CD4-positive, CD25-positive, alpha-beta regulatory T cell (primary cell): ENCODE data around the gene CDRT15L2. TPM values are rescaled to one million over a fixed set of nuclear protein-coding genes. Genes with fewer than 3 reads are reported as not detected.
A peak's percentile ranks its signal among the peaks of the same experiment; 100 is the strongest.
"Not testable (repeated sequence)": the region's sequence is repeated elsewhere in the genome, so short reads cannot be mapped to it uniquely, and the experiment has no call there.

Experiments
- ATAC-seq, 2 donors: fragments of 150-1000 bp; cut with Tn5 transposase; one replicate each; pipeline ENCODE4 v1.10.0; 2021; ENCODE audit warnings: low read depth in 2 of 2, moderate number of reproducible peaks in 2 of 2, moderate library complexity in 1 of 2
- DNase-seq, 3 donors: peaks; one replicate each; pipeline versions ENCODE4 v3.0.0 to v3.0.0-alpha.2; 2012 to 2022; ENCODE audit warnings: mixed read lengths in 1 of 3
- H3K27ac ChIP-seq: one replicate; pipeline ENCODE4 v1.7.0; 2013; ENCODE audit warnings: mild to moderate bottlenecking, low read length; ENCODE audit not compliant: insufficient read depth, poor library complexity, severe bottlenecking
- H3K27me3 ChIP-seq: one replicate; pipeline ENCODE4 v1.7.0; 2013; ENCODE audit warnings: low read length; ENCODE audit not compliant: control insufficient read depth, insufficient read depth
- H3K36me3 ChIP-seq: one replicate; pipeline ENCODE4 v1.7.0; 2013; ENCODE audit warnings: mild to moderate bottlenecking, low read length, moderate library complexity; ENCODE audit not compliant: control insufficient read depth, insufficient read depth
- H3K4me1 ChIP-seq: 2 replicates; pipeline ENCODE4 v1.7.0; 2013; ENCODE audit warnings: mild to moderate bottlenecking, low read length; ENCODE audit not compliant: insufficient read depth, control insufficient read depth, poor library complexity, severe bottlenecking
- H3K4me3 ChIP-seq: one replicate; pipeline ENCODE4 v1.7.0; 2013; ENCODE audit warnings: low read depth, mild to moderate bottlenecking, low read length, moderate library complexity
- H3K9me3 ChIP-seq, 2 experiments: 1 replicate in 1 of 2; 2 replicates in 1 of 2; pipeline ENCODE4 v1.7.0; 2013; ENCODE audit warnings: low read length in 2 of 2, mild to moderate bottlenecking in 1 of 2, moderate library complexity in 1 of 2; ENCODE audit not compliant: control insufficient read depth in 2 of 2
- H3K27ac Mint-ChIP-seq, 3 donors: one replicate each; pipeline ENCODE4 v1.8.0; 2020 to 2022; ENCODE audit warnings: mild to moderate bottlenecking in 3 of 3, mixed read lengths in 3 of 3, moderate library complexity in 2 of 3
- H3K27me3 Mint-ChIP-seq: one replicate; pipeline ENCODE4 v1.8.0; 2022; ENCODE audit warnings: mild to moderate bottlenecking, mixed read lengths
- H3K36me3 Mint-ChIP-seq: one replicate; pipeline ENCODE4 v1.8.0; 2020; ENCODE audit warnings: mixed read lengths
- H3K4me1 Mint-ChIP-seq, 4 donors: one replicate each; pipeline ENCODE4 v1.8.0; 2020 to 2022; ENCODE audit warnings: mixed read lengths in 4 of 4, mild to moderate bottlenecking in 1 of 4
- H3K4me3 Mint-ChIP-seq, 4 donors: one replicate each; pipeline ENCODE4 v1.8.0; 2020 to 2022; ENCODE audit warnings: mild to moderate bottlenecking in 4 of 4, mixed read lengths in 4 of 4, moderate library complexity in 3 of 4
- H3K9me3 Mint-ChIP-seq, 7 donors: one replicate each; pipeline ENCODE4 v1.8.0; 2020 to 2022; ENCODE audit warnings: mixed read lengths in 7 of 7, mild to moderate bottlenecking in 3 of 7, moderate library complexity in 2 of 7
- polyA plus RNA-seq, 4 donors: library from polyadenylated mRNA; unstranded; fragments of 300-500 nt; fragmentation: Illumina TruSeq; gene quantifications; one replicate each; pipeline ENCODE4 v1.2.3, GENCODE V29; 2021
- total RNA-seq: library from RNA; stranded (reverse); gene quantifications from one replicate; pipeline ENCODE4 v1.2.3, GENCODE V29; 2022

The CDRT15L2 gene
- total and polyA plus RNA-seq, 5 donors from 2014 or later, result not detected

- H3K36me3 Mint-ChIP-seq, H3K4me3 ChIP-seq, H3K4me3 Mint-ChIP-seq, ATAC-seq, H3K27me3 Mint-ChIP-seq, H3K36me3 ChIP-seq, H3K9me3 ChIP-seq, H3K27ac Mint-ChIP-seq, DNase-seq, H3K27me3 ChIP-seq, H3K9me3 Mint-ChIP-seq, H3K27ac ChIP-seq, H3K4me1 Mint-ChIP-seq, H3K4me1 ChIP-seq: not testable (repeated sequence)
Observed at GRCh38 chr17:20541853-20542546, 37.5 kb upstream of the CDRT15L2 start.

GRCh38 chr17:20547923-20548322, 31.6 kb upstream of the CDRT15L2 start:
- H3K27me3 ChIP-seq, H3K36me3 ChIP-seq, H3K27me3 Mint-ChIP-seq, H3K4me1 ChIP-seq, H3K4me1 Mint-ChIP-seq, H3K27ac ChIP-seq, DNase-seq, ATAC-seq, H3K9me3 Mint-ChIP-seq, H3K4me3 ChIP-seq, H3K9me3 ChIP-seq, H3K36me3 Mint-ChIP-seq, H3K27ac Mint-ChIP-seq, H3K4me3 Mint-ChIP-seq: not testable (repeated sequence)

GRCh38 chr17:20552920-20553319, 26.6 kb upstream of the CDRT15L2 start:
- not testable (repeated sequence) for H3K9me3 Mint-ChIP-seq, DNase-seq, H3K9me3 ChIP-seq, H3K4me1 Mint-ChIP-seq, H3K27ac Mint-ChIP-seq, H3K36me3 Mint-ChIP-seq, H3K4me1 ChIP-seq, H3K4me3 ChIP-seq, ATAC-seq, H3K4me3 Mint-ChIP-seq, H3K27me3 Mint-ChIP-seq, H3K36me3 ChIP-seq, H3K27ac ChIP-seq, H3K27me3 ChIP-seq

GRCh38 chr17:20554728-20555127, 24.8 kb upstream of the CDRT15L2 start:
- H3K4me3 Mint-ChIP-seq, H3K9me3 ChIP-seq, ATAC-seq, H3K27ac Mint-ChIP-seq, H3K9me3 Mint-ChIP-seq, H3K36me3 Mint-ChIP-seq, H3K36me3 ChIP-seq, H3K27ac ChIP-seq, H3K27me3 Mint-ChIP-seq, H3K4me1 ChIP-seq, H3K4me1 Mint-ChIP-seq, H3K4me3 ChIP-seq, H3K27me3 ChIP-seq, DNase-seq: not testable (repeated sequence)

GRCh38 chr17:20555135-20556010, 24.2 kb upstream of the CDRT15L2 start:
- not testable (repeated sequence) for H3K4me3 ChIP-seq, H3K4me3 Mint-ChIP-seq, DNase-seq, H3K9me3 Mint-ChIP-seq, H3K36me3 Mint-ChIP-seq, H3K4me1 Mint-ChIP-seq, H3K4me1 ChIP-seq, H3K9me3 ChIP-seq, H3K27me3 Mint-ChIP-seq, H3K27ac ChIP-seq, H3K27me3 ChIP-seq, H3K27ac Mint-ChIP-seq, H3K36me3 ChIP-seq
- ATAC-seq, result peak in 1 of 2 donors; percentile 60

- not testable (repeated sequence) for H3K36me3 ChIP-seq, H3K9me3 ChIP-seq, H3K27ac ChIP-seq, H3K27me3 Mint-ChIP-seq, H3K36me3 Mint-ChIP-seq, H3K4me3 Mint-ChIP-seq, H3K9me3 Mint-ChIP-seq, DNase-seq, H3K4me1 Mint-ChIP-seq, H3K27me3 ChIP-seq, H3K4me3 ChIP-seq, H3K4me1 ChIP-seq, ATAC-seq, H3K27ac Mint-ChIP-seq
Observed at GRCh38 chr17:20558096-20558495, 21.4 kb upstream of the CDRT15L2 start.

- not testable (repeated sequence) for H3K27ac Mint-ChIP-seq, H3K4me3 Mint-ChIP-seq, H3K27ac ChIP-seq, H3K9me3 ChIP-seq, H3K4me3 ChIP-seq, DNase-seq, H3K27me3 ChIP-seq, H3K27me3 Mint-ChIP-seq, H3K9me3 Mint-ChIP-seq, ATAC-seq, H3K4me1 ChIP-seq, H3K36me3 Mint-ChIP-seq, H3K4me1 Mint-ChIP-seq, H3K36me3 ChIP-seq
Observed at GRCh38 chr17:20559018-20559417, 20.5 kb upstream of the CDRT15L2 start.

GRCh38 chr17:20562587-20562986, 16.9 kb upstream of the CDRT15L2 start:
- Histone ChIP-seq H3K27me3 (no peaks in the 10 kb centered on the region), H3K36me3 (no peaks in the 10 kb centered on the region), H3K4me1 (no peaks in the 10 kb centered on the region), H3K27ac (no peak overlapping the region), H3K4me3 (no peak overlapping the region), H3K9me3 (no peaks in the 10 kb centered on the region)
- no peak for ATAC-seq
- no peak overlapping the region for H3K4me3 Mint-ChIP-seq
- H3K36me3 Mint-ChIP-seq, result no peaks in the 10 kb centered on the region
- no peaks in the 10 kb centered on the region for H3K27me3 Mint-ChIP-seq
- no peak overlapping the region for H3K27ac Mint-ChIP-seq
- DNase-seq, result no peak
- no peaks in the 10 kb centered on the region for H3K9me3 Mint-ChIP-seq
- H3K4me1 Mint-ChIP-seq, result no peaks in the 10 kb centered on the region
